Measurements from ENCODE around the gene COL1A2. TPM values are rescaled to one million over a fixed set of nuclear protein-coding genes. Genes with fewer than 3 reads are reported as not detected.

The COL1A2 gene
- total RNA-seq, 1 donor from 2014 or later = 46.9 TPM

DNA sequence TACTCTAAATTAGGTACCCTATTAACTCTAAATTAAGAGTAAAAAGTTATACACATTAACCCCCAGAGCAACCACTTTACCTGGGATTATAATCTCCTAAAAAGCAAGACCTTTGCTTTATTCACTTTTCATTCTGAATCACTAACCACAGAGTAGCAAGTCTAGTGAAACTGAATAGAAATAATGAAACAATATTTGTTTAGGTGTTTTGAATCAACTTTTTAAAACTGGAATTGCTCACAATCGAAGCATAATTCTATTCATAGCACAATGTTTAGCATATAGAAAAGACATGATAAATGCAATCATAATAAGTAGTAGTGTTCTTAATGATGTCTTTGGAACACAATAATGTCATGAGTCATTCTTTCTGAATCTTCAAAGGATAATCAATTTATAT lies 77.9 kb downstream of the COL1A2 start:
- Histone ChIP-seq H3K27me3 (ENCODE audit: control insufficient read depth, insufficient read depth, low read length) (peaks cover 1% of the 10 kb centered on the region), H3K4me3 (ENCODE audit: low read depth, low read length) (no peak overlapping the region), H3K36me3 (ENCODE audit: control insufficient read depth, insufficient read depth, low read length) (no peaks in the 10 kb centered on the region)
- DNase-seq (ENCODE audit: low read depth) (no peak), FAIRE-seq (no peak)
- TF ChIP-seq, protein P1, sequence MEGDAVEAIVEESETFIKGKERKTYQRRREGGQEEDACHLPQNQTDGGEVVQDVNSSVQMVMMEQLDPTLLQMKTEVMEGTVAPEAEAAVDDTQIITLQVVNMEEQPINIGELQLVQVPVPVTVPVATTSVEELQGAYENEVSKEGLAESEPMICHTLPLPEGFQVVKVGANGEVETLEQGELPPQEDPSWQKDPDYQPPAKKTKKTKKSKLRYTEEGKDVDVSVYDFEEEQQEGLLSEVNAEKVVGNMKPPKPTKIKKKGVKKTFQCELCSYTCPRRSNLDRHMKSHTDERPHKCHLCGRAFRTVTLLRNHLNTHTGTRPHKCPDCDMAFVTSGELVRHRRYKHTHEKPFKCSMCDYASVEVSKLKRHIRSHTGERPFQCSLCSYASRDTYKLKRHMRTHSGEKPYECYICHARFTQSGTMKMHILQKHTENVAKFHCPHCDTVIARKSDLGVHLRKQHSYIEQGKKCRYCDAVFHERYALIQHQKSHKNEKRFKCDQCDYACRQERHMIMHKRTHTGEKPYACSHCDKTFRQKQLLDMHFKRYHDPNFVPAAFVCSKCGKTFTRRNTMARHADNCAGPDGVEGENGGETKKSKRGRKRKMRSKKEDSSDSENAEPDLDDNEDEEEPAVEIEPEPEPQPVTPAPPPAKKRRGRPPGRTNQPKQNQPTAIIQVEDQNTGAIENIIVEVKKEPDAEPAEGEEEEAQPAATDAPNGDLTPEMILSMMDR (IDR thresholded peaks at IDR 0.05; ENCODE audit: insufficient read depth, low read length, severe bottlenecking) = no peak

DNA sequence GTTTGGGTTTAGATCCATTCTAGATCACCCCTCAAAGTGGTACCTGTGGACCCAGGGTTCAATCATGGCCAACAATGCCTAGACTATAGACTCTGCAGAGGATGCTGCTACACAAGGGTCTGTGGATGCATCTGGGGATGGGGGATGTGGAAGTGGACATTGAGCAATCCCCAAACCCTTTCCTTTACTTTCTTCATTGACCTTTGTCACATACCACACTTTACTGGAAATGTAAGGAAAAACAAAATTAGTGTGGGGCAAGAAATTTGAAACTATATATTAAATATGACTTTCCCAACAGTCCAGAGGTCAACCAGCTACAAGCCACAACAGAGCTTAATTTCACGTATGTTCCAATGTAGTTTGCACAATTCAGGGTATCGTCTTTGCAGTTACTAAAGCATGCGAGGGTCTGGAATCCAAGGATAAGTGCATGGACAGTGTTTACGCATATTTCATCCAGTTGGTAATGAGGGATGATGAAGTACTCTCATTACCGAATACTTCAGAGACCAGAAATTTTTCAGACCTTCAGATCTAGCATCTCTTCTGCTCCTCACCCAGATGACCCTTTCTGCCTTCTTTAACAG lies 81.7 kb downstream of the COL1A2 start:
- Histone ChIP-seq H3K36me3 (ENCODE audit: control insufficient read depth, insufficient read depth, low read length) (no peaks in the 10 kb centered on the region), H3K27me3 (ENCODE audit: control insufficient read depth, insufficient read depth, low read length) (peaks cover 1% of the 10 kb centered on the region), H3K4me3 (ENCODE audit: low read depth, low read length) (no peak overlapping the region)
- FAIRE-seq = no peak
- TF ChIP-seq, protein P1 (IDR thresholded peaks at IDR 0.05; ENCODE audit: insufficient read depth, low read length, severe bottlenecking) = no peak
- DNase-seq (ENCODE audit: low read depth) = no peak

DNA sequence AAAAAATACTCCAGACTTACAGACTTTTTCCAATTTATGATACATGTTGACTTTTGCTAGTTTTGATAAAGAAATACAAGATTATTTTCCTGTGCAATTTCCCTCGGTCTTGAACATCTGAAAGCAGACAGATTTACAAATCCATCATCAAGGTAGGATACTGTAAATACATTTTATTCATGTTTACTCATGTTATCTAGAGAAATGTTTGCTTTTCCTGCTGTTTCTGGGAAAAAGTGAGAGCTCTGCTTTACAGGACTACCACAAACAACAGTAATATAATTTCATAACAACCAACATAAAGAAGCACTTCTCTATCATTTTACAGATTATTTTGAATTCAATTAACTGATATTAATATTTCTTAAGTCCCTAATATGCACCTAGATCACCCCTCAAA lies 83.2 kb downstream of the COL1A2 start:
- Histone ChIP-seq H3K27me3 (ENCODE audit: control insufficient read depth, insufficient read depth, low read length) (peaks cover 1% of the 10 kb centered on the region), H3K36me3 (ENCODE audit: control insufficient read depth, insufficient read depth, low read length) (no peaks in the 10 kb centered on the region), H3K4me3 (ENCODE audit: low read depth, low read length) (no peak overlapping the region)
- FAIRE-seq (no peak), DNase-seq (ENCODE audit: low read depth) (no peak)
- TF ChIP-seq, protein P1 (IDR thresholded peaks at IDR 0.05; ENCODE audit: insufficient read depth, low read length, severe bottlenecking) = no peak

DNA sequence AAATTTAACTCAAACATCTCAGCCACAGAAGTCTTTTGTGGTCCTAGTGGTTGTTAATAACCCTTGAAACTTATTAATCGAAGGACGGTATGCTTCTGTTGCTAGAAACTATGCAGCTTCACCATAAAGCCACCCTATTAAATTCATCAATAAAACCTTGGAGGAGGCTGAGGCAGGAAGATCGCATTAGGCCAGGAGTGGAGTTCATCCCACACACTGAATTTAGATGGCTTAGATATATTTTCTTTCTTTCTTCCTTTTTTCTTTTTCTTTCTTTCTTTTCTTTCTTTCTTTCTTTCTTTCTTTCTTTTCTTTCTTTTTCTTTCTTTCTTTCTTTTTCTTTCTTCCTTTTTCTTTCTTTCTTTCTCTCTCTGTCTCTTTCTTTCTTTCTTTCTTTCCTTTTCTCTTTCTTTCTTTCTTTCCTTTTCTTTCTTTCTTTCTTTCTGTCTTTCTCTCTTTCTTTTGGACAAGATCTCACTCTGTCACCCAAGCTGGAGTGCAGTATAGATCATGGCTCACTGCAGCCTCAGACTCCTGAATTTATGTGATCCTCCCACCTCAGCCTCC lies 84.0 kb downstream of the COL1A2 start:
- peaks cover 1% of the 10 kb centered on the region for H3K27me3 ChIP-seq (ENCODE audit: control insufficient read depth, insufficient read depth, low read length)
- no peak overlapping the region for H3K4me3 ChIP-seq (ENCODE audit: low read depth, low read length)
- FAIRE-seq (no peak), DNase-seq (ENCODE audit: low read depth) (no peak)
- TF ChIP-seq, protein P1 (IDR thresholded peaks at IDR 0.05; ENCODE audit: insufficient read depth, low read length, severe bottlenecking) = no peak
- H3K36me3 ChIP-seq (ENCODE audit: control insufficient read depth, insufficient read depth, low read length) = no peaks in the 10 kb centered on the region

Other genes starting within 250 kb of the COL1A2 start
- gene CASD1, start 114.9 kb downstream of the COL1A2 start, total RNA-seq = 8.7 and 8.8 TPM in 2 replicates